SH-SY5Y (cell line): ENCODE measurements around the gene PALD1.

Experiments used
- GATA2 ChIP-seq: IDR thresholded peaks from 2 replicates; pipeline ENCODE4 v1.6.1; 2011; ENCODE audit warnings: mild to moderate bottlenecking, low read depth, low read length
- GATA3 ChIP-seq: IDR thresholded peaks from 2 replicates; pipeline ENCODE4 v1.6.1; 2011; ENCODE audit warnings: low read depth, mild to moderate bottlenecking, low read length, moderate library complexity

GRCh38 chr10:70542565-70542938 is 64.0 kb downstream of the PALD1 start:
- TF ChIP-seq GATA3 (no peak), GATA2 (no peak)
